GM23248 (cell line): Measurements from ENCODE around the gene PI4KA.

ENCODE experiments used
- EZH2 ChIP-seq: fragments of 200-600 bp; sonication (generic); IDR thresholded peaks from 2 replicates; pipeline ENCODE4 v1.6.1; 2018; ENCODE audit warnings: antibody characterized with exemption, mild to moderate bottlenecking; ENCODE audit not compliant: insufficient read depth, poor library complexity, severe bottlenecking
- EZH2phosphoT487 ChIP-seq: fragments of 200-600 bp; sonication (generic); IDR thresholded peaks from 2 replicates; pipeline ENCODE4 v1.6.1; 2018; ENCODE audit warnings: antibody characterized with exemption, moderate library complexity, mild to moderate bottlenecking, low read depth; ENCODE audit not compliant: insufficient read depth

GRCh38 chr22:20858615-20859416 lies at the start of gene PI4KA, which contains the start of gene SNAP29:
- TF ChIP-seq EZH2phosphoT487: no peak
- no peak for TF ChIP-seq EZH2
